A673 (cell line): Measurements from ENCODE around the gene APOO.

Source experiments
- CTCF ChIP-seq: fragments of 300-800, 200-600 bp; sonication (generic); conservative IDR thresholded peaks from 2 replicates; pipeline ENCODE4 v1.5.1; 2017; ENCODE audit warnings: low read depth, mild to moderate bottlenecking, antibody characterized with exemption, low read length, moderate library complexity, mixed read lengths
- EZH2 ChIP-seq: fragments of 200-600 bp; sonication (generic); IDR thresholded peaks from 2 replicates; pipeline ENCODE4 v1.6.1; 2017; ENCODE audit warnings: borderline replicate concordance, low read depth, mild to moderate bottlenecking, mixed read lengths, antibody characterized with exemption, low read length; ENCODE audit not compliant: poor library complexity, severe bottlenecking

DNA sequence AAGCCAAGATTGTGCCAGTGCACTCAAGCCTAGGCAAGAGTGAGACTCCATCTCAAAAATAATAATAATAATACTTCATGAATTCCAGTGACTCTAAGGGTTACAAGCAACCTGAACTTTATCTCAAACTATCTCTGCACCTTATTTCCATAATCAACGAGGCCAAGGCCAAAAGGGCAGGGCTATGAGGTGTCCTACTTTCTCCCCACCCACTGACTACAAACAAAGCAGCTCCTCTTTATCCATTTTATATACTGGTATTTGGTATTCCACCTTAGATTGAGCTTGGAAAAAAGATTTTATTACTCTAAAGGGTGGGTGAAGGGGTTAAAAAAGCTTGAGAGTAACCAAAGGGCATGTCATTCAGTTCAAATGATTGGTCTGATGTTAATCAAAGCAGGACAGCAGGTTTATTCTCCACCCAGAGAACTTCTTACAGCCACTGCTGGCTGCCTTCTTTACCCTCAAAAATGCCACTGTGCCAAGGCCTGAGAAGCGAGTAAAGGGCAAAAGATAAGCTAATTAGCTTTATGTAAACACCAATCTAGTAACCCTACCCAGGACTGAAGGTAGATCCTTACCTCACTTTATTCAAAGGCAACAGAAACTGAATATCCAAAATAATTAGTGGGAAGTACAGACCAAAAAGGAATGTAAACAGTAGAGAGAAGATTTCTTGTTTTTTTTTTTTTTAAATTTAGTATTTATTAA, 28.2 kb downstream of the APOO start:
- TF ChIP-seq CTCF: no peak
- no peak for TF ChIP-seq EZH2
